Stimulated activated CD4-positive, alpha-beta T cell treated with anti-CD3 and anti-CD28 coated beads, Interleukin-1b, Interleukin-23, amount 100 ng/mL, for 24 hours (primary cell): ENCODE results near the gene DNM3.

Experiments used
- DNase-seq, 4 experiments: peaks; one replicate each; pipeline ENCODE4 v3.0.0-alpha.2; 2020; ENCODE audit warnings: low read depth in 4 of 4, low spot score in 1 of 4

Gene DNM3

GRCh38 chr1:171817511-171818265 lies 23.6 kb upstream of the DNM3 start:
- peak in 1 of 4 experiments; percentile 14 for DNase-seq

DNA sequence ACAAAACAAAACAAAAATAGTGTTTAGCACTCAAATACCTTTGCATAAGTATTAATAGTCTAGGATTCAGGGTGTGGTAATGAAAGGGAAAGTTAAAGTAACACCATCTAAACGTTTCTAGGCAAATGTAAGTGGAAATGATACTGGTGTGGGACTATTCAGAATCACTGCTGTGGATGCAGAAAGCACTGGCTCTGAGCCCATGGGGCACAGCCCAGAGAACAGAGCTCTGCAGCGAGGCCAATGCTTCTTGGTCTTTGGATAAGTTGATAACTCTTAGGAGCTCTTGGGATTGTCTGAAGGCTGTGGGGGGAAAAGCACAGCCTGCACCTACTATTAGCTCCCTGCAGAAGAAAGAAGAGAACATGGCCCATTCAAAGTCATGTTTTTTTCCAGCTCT lies 21.4 kb upstream of the DNM3 start:
- no peak for DNase-seq

DNA sequence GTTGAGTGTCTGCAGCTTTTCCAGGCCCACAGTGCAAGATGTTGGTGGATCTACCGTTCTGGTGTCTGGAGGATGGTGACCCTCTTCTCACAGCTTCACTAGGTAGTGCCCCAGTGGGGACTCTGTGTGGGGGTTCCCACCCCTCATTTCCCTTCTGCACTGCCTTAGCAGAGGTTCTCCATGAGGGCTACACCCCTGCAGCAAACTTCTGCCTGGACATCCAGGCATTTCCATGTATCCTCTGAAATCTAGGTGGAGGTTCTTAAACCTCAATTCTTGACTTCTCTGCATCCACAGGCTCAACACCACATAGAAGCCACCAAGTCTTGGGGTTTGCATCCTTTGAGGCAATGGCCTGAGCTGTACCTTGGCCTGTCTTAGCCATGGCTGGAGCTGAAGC lies 14.3 kb upstream of the DNM3 start:
- DNase-seq = no peak

- DNase-seq = no peak
These were observed 12.5 kb upstream of the DNM3 start for GRCh38 chr1:171828794-171829193.

DNA sequence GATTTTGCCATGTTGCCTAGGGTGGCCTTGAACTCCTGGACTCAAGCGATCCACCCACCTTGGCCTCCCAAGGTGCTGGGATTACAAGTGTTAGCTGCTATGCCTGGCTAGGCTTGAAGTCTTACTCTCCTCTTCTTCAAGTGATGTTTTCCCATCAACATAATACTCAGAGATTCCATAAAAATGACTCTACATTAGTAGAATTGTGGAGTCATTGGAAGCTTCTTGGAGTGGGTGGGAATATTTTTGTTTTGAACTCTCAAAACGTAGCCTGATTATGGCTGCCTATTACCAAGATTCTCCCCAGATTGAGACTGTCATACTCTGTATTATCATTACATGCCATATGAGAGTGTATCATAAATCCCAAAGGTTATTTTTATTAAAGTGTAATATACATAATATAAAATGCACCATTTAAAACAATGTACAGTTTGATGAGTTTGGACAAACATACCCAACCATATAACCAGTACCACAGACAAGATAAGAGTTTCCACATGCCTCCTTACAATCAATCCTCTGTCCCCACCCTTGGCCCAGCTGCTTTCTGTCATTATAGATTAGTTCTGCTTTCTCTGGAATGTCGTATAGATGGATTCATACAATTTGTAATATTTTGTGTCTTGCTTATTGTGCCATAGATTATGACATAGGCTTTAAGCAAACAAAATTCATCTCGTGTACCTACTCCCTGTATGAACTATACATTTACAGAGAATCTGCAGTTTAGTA lies 8.0 kb upstream of the DNM3 start:
- no peak for DNase-seq

DNA sequence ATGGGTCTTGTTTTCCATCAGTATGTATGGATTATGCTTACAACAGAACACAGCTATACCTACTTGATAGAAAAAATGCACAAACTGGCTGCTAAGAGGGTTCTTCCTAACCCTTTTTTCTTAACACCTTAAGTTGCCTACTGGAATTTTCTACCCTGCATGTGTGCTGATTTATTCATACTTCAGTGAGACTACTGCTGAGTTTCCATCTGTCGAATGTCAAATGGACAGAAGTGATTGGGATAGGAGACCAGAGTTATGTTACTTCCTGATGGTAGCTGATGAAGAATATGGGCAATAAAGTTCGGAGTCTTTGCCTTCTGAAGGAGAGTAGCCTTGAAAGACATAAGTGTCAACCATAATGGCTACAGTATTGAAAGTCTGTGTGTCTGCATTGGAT lies 6.5 kb upstream of the DNM3 start:
- DNase-seq = no peak

DNA sequence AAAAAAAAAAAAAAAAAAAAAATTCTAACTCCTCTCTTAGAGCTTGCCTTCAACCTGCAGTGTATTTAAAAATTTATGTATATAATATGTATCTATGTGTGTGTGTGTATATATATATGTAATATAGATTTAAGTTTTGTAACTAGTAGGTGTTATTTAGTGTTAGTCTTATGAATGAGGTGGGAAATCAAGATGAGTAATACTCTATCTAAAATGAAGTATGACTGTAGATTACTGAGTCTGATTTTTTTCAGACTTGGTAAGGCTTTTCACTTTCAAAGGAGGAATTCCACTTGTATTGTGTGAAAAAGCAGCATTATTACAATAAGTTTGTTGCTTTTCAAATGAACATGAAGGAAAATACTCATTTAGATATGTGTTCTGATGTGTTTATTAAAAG lies 5.4 kb upstream of the DNM3 start:
- no peak for DNase-seq

DNA sequence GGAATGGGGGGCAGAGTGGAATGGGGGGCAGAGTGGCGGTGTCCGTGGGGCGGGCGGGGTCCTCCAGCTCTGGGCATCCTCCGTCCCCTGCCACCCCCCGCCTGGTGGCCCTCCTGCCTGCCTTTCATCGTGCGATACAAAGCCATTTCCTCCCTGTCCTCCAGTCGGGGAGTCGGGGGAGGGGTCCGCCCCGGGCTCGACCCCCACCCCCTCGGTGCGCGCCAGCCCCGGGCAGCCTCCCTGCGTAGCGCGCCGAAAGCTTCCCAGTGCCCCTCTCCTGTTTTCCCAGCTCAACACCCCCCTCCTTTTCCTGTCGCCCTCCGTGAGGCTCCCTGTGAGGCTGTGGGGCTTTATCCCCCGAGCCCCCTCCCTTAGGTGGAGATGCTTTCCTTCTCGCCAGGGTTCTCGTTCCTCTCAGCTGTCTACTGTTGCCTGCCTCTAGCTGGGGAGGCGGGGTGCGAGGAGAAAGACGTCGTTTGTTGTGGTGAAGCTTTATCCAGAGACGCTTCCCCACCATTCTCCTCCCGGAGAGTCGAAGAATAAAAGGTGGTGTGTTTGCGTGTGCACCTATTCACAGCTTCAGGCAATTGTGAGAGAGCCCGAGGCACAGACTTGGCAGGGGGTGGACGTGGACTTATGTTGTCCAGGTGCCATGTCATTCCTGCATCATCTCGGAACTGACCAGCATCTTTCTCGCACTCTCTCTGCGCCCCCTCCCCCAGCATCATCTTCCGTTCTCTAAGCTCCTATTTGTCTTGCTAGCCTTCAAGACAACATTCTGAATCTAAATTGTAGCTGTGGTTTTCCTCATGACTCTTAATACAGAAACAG lies 848 bp downstream of the DNM3 start:
- peak in 1 of 4 experiments; percentile 1 for DNase-seq

DNA sequence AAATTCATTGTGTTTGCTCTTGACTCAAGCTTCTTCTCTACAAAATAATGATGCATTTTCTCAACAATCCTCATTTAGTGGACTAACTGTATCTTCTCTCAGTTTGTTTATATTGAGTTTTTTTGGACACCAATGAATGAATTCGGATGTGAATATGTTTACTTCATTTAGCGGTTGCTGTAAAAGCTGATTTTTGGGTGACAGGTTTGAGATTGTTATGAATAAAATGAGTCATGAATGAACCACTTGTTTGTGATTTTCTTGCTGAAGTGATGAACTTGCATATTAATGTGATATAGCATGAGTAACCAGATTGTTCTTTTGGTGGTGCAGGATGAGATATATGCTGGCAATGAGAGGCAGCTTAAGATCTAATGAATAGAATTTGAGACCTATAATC lies 3.1 kb downstream of the DNM3 start:
- DNase-seq = no peak

- DNase-seq = no peak
These were observed 4.7 kb downstream of the DNM3 start for GRCh38 chr1:171845998-171846397.

- no peak for DNase-seq
These were observed 8.1 kb downstream of the DNM3 start for GRCh38 chr1:171849245-171849898.

- no peak for DNase-seq
These were observed 9.5 kb downstream of the DNM3 start for GRCh38 chr1:171850651-171851350.

DNA sequence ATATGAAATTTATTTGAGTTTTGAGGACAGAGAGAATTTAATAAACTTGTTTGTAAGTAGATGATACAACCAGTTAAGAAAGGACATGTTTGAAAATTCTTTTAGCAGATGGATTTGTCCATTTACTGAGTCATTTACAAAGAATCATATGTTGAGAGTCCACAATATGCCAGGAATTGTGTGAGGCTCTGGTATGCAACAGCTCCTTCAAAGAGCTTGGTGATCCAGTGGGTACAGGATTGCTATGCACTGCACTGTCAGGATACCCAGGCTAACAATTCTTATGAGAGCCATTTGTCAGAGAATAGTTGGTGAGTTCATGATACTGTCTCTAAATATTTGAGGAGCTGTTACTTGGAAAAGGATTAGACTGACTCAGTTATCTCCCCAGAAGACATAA lies 11.0 kb downstream of the DNM3 start:
- DNase-seq = no peak

GRCh38 chr1:171855381-171855780 lies 14.1 kb downstream of the DNM3 start:
- DNase-seq = no peak

GRCh38 chr1:171858696-171859095 lies 17.4 kb downstream of the DNM3 start:
- DNase-seq = no peak

- DNase-seq = no peak
These were observed 19.4 kb downstream of the DNM3 start for GRCh38 chr1:171860696-171861095.

DNA sequence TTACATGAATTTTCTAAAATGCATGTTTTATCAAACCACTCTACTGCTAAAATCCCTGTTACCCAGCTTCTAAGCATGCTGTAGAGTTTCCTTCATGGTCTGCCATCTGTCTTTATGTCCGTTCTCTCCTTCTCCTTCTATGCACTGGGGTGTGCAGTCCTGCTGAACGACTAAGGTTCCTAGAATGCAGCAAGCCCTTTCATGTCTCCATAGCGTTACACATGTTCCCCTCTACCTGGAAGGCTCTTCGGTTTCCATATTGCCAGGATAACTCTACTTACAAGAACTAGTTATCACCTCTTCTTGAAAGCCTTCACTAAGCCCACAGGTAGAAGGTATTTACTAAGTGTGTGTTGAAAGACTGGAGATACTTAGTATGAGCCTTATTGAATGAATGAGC lies 22.2 kb downstream of the DNM3 start:
- DNase-seq = no peak

- no peak for DNase-seq
These were observed 23.0 kb downstream of the DNM3 start for GRCh38 chr1:171864308-171864707.

GRCh38 chr1:171865106-171865505 lies 23.8 kb downstream of the DNM3 start:
- DNase-seq = no peak

- no peak for DNase-seq
These were observed 25.9 kb downstream of the DNM3 start for GRCh38 chr1:171867236-171867635.
